ENCODE data around the gene RS1. TPM values are rescaled to one million over a fixed set of nuclear protein-coding genes. Genes with fewer than 3 reads are reported as not detected.

Gene RS1
- total and polyA plus RNA-seq, 2 donors (not counting 3 experiments of a cell fraction or from before 2014, with no cell fraction given): not detected

GRCh38 chrX:18707426-18708049 is 35.6 kb upstream of the RS1 start, which contains the start of gene PPEF1:
TSS of gene PPEF1 (plus strand) at chrX:18707645. CDS start at chrX:18707781, 136 bp downstream.
- TF ChIP-seq JUN (IDR thresholded peaks at IDR 0.05; ENCODE audit: borderline replicate concordance, insufficient read depth, insufficient read length, low read depth) (no peak), MAX (IDR thresholded peaks at IDR 0.05; ENCODE audit: insufficient read depth, insufficient read length) (no peak), POLR2A (IDR thresholded peaks at IDR 0.05; ENCODE audit: low read depth, low read length) (no peak), EZH2 (IDR thresholded peaks at IDR 0.05; ENCODE audit: borderline replicate concordance, low read depth, low read length, severe bottlenecking) (no peak), GATA2 (IDR thresholded peaks at IDR 0.05; ENCODE audit: insufficient read depth, insufficient read length, low read depth, low read length) (no peak), FOS (IDR thresholded peaks at IDR 0.05; ENCODE audit: borderline replicate concordance, insufficient read depth, low read length) (no peak), POLR2AphosphoS5 (IDR thresholded peaks at IDR 0.05; ENCODE audit: insufficient read depth, low read depth, low read length) (no peak), CTCF (IDR thresholded peaks at IDR 0.05; ENCODE audit: extremely low read depth in 1 of 2, insufficient read depth in 1 of 2, low read depth in 1 of 2, low read length in 2 of 2) (no peak), MYC (IDR thresholded peaks at IDR 0.05; ENCODE audit: low read depth, low read length) (no peak)
- BruUV-seq (replicated peaks): no TSS peak
- no peaks in the 10 kb centered on the region for H3K36me3 ChIP-seq (ENCODE audit: control insufficient read depth in 2 of 2, extremely low read depth in 1 of 2, insufficient read depth in 2 of 2, low read length in 2 of 2)
- H3K9ac ChIP-seq (replicated peaks; ENCODE audit: extremely low read depth, insufficient read depth, low read length): no peak within 1 kb of the TSS
- H3K27ac ChIP-seq (ENCODE audit: insufficient read depth, low read depth, low read length): no peak within 1 kb of the TSS
- POLR2A ChIA-PET: no interaction called here
- H3K9me3 ChIP-seq (replicated peaks; ENCODE audit: control insufficient read depth, insufficient read depth, low read length): no peaks in the 10 kb centered on the region
- H2AFZ ChIP-seq (ENCODE audit: low read depth, low read length): no peak within 1 kb of the TSS
- no peak for FAIRE-seq
- no peaks in the 10 kb centered on the region for H3K9me1 ChIP-seq (replicated peaks; ENCODE audit: control insufficient read depth, extremely low read depth, insufficient read depth, low read length)
- DNase-seq (ENCODE audit: low read depth, low spot score): no peak
- no peak within 1 kb of the TSS for H3K4me2 ChIP-seq (ENCODE audit: insufficient read depth, low read length)
- peaks cover 5% of the 10 kb centered on the region for H3K4me1 ChIP-seq (ENCODE audit: control insufficient read depth, extremely low read depth, insufficient read depth, low read length)
- H3K4me3 ChIP-seq (replicated peaks in 1 of 3; ENCODE audit: insufficient read depth in 1 of 3, low read depth in 1 of 3, low read length in 3 of 3): no peak within 1 kb of the TSS
- H3K27me3 ChIP-seq (ENCODE audit: control insufficient read depth in 2 of 2, insufficient read depth in 2 of 2, low read length in 2 of 2): no peaks in the 10 kb centered on the region
- H3K79me2 ChIP-seq (ENCODE audit: control insufficient read depth, insufficient read depth, low read length): no peaks in the 10 kb centered on the region
- no peaks in the 10 kb centered on the region for H4K20me1 ChIP-seq (replicated peaks; ENCODE audit: control insufficient read depth, extremely low read depth, insufficient read depth, low read length)
- CTCF ChIA-PET: no interaction called here
- dilution Hi-C loops (cut with MboI; ENCODE audit: extremely low pct_ligation_motif_present, low sequenced_read_pairs): no loop called here
- intact Hi-C loops (cut with micrococcal nuclease): no loop called here

Data from endothelial cell of umbilical vein (primary cell).